GM18517 (cell line): Measurements from ENCODE around the gene ASMT.
A peak's percentile ranks its signal among the peaks of the same experiment; 100 is the strongest.
"Not testable (repeated sequence)": the region's sequence is repeated elsewhere in the genome, so short reads cannot be mapped to it uniquely, and the experiment has no call there.

Experiments used
- ATAC-seq: cut with Tn5 transposase; IDR thresholded peaks from one replicate; pipeline ENCODE4 v1.9.1; 2021; ENCODE audit warnings: mild to moderate bottlenecking, moderate library complexity; ENCODE audit not compliant: unreplicated experiment

ASMT gene, protein sequence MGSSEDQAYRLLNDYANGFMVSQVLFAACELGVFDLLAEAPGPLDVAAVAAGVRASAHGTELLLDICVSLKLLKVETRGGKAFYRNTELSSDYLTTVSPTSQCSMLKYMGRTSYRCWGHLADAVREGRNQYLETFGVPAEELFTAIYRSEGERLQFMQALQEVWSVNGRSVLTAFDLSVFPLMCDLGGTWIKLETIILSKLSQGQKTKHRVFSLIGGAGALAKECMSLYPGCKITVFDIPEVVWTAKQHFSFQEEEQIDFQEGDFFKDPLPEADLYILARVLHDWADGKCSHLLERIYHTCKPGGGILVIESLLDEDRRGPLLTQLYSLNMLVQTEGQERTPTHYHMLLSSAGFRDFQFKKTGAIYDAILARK

DNA sequence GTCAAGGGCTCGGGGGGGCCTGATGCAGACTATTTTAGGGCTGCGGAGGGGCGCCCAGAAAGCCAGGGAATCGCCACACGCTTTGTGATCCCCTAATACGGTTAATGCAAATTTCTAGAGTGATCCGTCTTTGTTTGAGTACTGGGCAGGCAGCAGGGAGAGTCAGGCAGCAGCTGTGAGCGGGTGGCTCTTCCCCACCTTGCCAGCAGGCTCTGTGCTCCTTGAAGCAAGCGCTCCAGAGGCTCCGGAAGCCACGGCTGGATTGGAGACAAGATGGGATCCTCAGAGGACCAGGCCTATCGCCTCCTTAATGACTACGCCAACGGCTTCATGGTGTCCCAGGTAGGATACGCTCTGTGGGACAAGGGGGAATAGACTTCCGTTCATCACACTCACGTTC, at the start of gene ASMT:
Gene ASMT (plus strand): TSS at position 133 of the 400 bp plus-strand sequence. CDS start 141 bp downstream, at position 274.
- ATAC-seq = no peak

DNA sequence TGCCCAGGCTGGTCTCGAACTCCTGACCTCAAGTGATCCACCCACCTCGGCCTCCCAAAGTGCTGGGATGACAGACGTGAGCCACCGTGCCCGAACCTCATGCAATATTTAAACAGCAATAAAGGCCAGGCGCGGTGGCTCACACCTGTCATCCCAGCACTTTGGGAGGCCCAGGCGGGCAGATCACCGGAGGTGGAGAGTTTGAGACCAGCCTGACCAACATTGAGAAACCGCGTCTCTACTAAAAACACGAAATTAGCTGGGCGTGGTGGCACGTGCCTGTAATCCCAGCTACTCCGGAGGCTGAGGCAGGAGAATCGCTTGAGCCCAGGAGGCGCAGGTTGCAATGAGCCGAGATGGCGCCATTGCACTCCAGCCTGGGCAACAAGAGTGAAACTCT, 40.7 kb upstream of the ASMT start:
- not testable (repeated sequence) for ATAC-seq

DNA sequence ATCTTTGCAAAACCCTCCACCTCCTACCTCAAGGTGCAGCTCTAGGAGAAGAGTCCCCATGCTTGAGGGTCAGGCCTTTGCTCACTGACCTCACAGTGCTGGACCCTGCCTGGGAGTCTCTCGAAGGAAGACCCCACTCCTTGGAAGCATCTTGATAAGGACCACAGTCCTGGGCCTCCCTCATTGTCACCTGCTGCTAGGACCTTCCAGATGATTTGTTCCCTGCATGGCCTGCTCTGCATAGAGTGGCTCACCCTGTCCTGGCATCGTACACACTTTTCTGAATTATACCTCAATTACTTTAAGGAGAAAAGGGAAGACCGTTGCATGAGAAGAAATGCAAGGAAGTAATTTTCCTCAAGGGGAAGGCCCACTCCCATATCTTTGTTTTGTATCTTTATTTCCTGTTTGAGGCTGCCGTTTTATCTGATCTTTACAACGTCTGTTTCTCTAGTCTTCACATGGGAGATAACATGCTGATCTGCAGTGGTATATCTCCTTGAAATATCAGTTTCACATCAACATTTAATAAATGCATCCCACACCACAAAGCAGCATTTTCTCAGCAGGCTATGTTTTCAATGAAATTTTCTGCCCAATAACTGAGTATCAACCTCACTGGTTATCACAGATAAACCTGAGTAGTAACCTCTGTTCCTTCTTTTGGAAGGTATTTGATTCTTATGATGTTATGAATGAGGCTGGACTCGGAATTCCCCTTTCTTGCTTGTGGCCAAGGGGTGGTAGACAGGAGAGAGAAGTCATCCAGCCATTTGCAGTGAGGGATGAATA, 38.5 kb upstream of the ASMT start:
- no peak for ATAC-seq

DNA sequence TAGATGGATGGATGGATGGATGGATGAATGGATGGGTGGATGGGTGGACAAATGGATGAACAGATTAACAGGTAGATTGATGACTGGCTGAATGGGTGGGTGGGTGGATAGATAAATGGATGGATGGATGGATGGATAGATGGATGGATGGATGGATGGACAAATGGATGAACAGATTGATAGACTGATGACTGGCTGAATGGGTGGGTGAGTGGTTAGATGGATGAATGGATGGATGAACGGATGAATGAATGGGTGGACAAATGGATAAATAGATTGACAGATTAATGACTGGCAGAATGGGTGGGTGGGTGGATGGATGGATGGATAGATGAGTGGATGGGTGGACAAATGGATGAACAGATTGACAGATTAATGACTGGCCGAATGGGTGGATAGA, 37.0 kb upstream of the ASMT start:
- no peak for ATAC-seq

DNA sequence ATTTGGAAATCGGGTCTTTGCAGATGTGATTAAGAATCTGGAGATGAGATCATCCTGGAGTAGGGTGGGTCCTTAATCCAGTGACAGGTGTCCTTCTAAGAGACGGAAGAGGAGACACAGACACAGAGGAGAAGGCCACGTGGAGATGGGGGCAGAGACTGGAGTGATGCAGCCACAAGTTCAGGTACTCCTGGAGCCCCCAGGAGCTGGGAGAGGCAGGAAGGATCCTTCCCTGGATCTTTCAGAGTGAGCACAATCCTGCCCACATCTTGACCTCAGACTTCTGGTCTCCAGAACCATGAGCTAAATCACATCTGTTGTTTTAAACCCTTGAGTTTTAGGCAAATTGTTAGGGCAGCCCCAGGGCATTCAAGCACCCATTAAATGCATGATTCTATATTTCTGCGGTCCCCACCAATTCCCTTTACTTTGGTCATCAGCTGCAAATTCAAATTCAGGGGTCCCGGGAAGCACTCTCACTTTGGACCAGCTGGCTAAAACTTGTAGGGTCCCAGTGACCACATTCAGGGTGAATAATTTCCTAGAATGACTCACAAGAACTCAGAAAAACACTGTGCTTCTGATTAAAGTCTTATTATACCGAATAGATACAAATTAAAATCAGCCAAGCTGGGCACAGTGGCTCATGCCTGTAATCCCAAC, 36.2 kb upstream of the ASMT start:
- ATAC-seq = no peak

DNA sequence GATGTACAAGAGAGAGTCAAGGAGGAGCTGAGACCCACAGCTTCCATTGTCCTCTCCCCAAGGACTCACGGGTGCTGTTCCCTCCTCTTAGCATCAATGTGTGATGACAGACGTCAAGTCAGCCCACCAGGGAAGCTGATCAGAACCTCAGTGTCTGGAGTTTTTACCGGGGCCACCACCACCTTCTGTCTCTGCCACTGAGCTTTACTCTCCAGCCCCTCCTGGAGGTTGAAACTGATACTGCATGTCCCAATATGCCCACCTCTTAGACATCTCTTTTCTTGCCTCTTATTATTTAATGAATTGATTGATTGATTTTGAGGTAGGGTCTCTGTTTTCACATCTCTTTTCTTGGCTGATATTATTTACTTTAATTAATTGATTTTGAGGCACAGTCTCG, 33.7 kb upstream of the ASMT start:
- ATAC-seq = peak; percentile 50

DNA sequence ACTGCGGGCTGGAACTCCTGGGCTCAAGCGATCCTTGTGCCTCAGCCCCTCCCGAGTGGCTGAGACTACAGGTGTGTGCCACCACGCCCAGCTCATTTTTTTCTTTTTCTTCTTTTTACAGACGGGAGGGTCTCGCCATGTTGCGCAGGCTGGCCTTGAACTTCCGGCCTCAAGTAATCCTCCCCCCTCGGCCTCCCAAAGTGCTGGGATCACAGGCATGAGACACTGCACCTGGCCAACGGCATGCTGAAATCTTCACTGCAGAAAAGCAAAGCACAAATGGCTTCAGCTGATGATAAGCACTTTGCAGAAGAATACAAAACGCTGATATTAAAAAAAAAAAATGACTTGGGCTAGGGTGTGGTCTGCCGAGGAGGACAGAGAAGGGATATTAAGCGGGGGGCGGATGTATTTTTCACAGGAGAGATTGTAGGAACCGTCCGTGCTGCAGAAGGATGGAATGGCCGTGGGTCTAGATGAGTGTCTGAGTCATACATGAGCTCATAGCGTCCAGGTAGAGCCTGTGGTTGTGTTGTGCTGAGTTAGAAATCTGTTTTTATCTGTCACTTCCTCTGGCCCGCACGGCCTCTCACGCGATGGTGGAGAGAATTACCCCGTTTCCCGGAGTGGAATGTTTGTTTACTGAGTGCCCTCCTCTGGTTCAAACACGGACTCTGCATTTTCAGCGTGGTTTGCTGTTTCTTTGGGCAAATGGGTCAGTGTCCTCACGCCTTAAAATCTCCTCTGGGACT, 32.0 kb upstream of the ASMT start:
- peak; percentile 59 for ATAC-seq

DNA sequence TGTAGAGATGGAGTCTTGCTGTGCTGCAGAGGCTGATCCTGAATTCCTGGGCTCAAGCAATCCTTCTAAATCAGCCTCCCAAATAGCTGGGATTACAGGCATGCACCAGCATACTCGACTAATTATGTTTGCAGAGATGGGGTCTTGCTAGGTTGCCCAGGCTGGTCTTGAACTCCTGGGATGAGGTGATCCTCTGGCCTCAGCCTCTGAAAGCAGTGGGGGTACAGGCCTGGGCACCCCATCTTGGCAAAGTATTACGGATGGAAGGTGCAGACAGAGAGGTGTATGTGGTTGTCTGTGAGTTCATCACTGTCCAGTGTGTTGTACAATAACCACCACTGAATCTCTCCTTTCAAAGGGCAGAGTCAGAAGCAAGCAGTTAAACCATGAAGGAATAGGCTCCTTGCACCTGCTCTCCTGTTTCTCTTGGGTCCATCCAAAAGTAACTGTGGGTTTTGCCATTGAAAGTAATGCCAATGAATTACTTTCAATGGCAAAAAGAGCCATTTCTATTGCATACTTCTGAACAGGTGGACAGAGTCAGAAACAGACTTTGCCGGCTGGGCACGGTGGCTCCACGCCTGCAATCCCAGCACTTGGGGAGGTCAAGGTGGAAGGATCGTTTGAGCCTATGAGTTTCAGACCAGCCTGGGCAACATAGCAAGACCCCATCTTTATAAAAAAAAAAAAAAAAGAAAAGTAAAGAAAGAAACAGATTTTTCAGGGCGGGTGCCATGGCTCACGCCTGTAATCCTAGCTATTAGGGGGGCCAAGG, 30.4 kb upstream of the ASMT start:
- ATAC-seq = no peak

DNA sequence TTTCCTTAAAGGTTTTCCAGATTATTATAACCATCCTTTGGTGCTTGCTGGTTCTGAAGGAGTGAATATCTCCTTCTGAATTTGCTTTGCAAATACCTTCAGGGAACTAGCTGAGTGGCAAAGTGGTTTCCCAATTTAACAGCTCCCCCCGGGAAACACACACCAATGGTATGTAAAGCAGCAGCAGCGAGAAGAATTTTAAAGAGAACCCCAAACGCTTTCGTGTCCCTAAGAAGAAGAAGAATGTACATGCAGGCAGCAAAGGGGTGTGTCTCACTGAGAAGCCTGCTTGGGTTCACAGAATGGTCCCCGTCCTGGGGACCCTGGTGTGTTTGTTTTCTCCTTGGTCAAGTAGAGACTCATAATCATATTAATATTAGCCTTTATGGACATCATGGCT, 27.7 kb upstream of the ASMT start:
- no peak for ATAC-seq

DNA sequence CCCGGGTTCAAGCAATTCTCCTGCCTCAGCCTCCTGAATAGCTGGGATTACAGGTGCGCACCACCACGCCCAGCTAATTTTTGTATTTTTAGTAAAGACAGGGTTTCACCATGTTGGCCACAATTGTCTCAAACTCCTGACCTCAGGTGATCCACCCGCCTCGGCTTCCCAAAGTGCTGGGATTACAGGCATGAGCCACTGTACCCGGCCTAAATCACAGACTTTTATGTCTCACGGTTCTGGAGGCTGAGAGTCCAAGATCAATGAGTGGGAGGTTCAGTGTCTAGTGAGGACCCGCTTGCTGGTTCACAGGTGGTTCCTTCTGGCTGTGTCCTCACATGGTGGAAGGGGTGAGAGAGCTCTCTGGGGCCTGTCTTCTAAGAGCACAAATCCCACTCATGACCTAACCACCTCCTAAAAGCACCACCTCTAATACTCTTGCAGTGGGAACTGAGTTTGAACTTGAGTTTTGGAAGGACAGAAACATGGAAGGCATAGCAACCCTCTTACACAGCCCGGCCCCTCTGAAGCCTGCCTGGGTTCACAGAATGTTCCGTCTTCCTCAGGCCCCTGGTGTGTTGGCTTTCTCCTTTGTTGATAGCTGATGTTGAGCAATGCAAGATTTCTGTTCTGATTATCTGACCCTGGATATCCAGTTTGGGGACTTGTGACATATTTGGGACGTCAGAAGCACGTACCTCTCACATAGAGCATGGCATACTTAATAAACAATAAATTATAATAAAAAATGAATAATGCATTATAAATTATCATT, 25.3 kb upstream of the ASMT start:
- ATAC-seq = no peak

DNA sequence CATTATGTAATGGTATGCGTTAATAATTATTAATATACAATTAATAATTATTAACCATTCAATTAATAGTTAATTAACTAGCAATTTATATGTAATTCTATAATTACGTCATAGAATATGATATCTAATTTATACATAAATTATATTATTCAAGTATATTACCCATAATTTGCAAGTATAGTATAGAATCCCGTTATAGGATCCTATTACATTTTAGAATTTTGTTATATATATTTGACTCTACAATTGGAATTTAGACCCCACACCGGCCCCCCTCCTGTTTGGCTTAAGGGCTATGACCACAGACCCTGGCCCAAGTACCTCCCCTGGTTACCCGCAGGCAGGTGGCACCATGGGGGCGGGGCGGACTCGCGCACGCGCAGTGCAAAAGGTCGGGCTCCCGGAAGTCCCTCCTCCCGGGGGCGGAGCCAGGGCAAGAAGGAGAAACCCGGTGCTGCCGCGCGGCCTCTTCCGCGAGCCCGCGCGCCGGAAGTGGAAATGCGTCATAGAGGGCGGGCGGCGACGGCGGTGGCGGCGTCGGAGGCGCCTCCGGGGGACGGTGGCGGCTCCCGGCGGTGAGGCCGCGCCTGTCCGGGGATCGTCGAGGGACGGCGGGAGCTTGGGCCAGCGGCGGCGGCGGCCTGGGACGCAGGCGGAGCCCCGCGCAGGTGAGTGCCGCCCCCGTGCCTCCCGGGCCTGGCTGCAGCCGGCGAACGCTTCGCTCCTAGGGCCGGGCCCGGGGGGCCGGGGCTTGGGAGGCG, 23.6 kb upstream of the ASMT start, which contains the start of gene AKAP17A:
Gene AKAP17A (plus strand): TSS at position 503 of the 761 bp plus-strand sequence. CDS start 1,859 bp downstream, outside the sequence.
- peak; percentile 78 for ATAC-seq

DNA sequence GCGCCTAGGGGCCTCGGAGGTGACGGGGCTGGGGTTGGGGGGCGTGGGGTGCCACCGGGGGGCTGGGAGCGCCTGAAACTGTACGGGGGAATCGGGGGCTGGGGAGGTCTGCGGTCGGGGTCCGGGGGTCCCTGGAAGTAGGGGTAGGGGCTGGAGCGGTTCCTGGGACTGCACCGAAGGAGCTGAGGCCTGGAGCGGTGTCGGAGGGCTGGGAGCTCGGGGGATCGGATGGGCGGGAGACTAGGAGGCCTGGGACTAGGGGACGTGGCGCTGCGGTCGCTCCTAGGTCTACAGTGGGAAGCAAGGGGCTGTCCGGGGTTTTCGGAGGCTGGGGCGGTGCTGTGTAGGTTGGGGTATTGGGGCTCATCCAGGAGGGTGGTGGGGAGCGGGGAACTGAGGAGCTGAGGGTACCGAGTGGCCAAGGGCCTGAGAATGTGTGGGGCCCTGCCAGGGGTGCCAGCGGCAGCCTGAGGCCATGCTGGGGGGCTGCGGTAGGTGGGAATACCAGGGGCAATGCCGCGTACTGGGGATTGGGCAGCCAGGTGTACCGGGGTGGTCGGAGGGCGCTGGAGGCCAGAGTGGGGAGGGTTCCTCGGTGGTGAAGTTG, 22.9 kb upstream of the ASMT start:
- no peak for ATAC-seq

DNA sequence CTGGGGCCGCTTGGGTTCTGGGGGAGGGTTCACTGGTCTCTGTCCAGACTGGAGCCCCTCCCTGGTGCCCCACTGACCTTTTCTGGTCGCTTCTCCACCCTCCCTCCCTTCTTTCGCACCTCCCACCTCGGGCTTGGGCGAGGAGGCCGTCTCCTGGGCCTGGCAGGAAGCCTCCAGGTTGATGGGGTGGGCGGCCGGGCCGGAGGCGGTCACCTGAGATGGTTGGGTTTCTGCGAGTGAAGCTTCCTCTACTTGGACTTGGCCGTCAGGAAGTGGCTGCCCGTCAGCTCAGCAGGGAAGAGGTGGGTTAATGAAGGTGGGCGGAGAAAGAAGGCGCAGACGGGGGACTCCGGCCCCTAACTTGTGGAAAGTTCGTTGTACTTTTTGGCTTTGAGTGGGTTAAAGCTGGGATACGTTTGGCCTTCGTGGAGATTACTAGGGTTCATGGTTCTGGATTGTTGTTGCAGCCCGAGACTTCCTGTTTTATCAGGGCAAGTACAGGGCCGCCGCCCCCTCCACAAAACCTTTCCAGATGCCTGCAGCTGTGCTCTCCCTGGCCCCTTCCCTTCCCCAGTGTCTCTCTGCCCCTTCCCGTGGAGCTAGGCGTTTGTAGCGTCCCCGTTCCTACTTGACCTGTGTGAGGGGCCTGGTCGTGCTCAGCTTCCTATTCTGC, 22.3 kb upstream of the ASMT start:
- peak; percentile 47 for ATAC-seq

DNA sequence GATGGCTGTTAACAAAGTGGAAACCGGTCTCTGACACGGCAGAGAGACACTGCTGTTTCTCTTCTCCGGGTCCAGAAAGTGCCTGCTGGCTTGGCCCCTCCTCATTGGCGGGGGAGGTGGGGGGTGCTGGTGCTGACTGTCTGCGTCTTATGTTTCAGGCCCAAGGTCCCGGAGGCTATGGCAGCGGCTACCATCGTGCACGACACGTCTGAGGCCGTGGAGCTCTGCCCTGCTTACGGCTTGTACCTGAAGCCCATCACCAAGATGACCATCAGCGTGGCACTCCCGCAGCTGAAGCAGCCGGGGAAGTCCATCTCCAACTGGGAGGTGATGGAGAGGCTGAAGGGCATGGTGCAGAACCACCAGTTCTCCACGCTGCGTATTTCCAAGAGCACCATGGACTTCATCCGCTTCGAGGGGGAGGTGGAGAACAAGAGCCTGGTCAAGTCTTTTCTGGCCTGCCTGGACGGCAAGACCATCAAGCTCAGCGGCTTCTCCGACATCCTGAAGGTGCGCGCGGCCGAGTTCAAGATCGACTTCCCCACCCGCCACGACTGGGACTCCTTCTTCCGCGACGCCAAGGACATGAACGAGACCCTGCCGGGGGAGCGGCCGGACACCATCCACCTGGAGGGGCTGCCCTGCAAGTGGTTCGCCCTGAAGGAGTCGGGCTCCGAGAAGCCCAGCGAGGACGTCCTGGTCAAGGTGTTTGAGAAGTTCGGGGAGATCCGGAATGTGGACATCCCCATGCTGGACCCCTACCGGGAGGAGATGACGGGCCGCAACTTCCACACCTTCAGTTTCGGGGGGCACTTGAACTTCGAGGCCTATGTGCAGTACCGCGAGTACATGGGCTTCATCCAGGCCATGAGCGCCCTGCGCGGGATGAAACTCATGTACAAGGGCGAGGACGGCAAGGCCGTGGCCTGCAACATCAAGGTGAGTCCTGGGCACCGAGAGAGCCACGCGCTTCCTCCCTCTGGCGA, 21.3 kb upstream of the ASMT start:
- ATAC-seq = no peak

DNA sequence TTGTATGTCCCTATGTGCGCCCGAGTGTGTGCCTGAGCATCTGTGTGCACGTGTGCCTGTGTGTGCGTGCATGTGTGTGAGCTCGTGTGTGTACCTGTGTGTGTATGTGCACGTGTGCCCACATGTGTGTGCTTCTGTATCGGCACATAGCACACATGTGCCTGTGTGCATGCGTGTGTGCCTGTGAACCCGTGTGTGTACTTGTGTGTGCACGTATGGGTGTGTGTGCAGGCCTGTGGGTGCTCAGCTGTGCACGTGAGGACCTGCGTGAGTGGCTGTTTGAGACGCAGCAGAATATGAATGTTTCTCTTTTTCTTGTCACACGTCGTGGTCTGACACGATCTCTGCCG, 19.2 kb upstream of the ASMT start:
- ATAC-seq = no peak

DNA sequence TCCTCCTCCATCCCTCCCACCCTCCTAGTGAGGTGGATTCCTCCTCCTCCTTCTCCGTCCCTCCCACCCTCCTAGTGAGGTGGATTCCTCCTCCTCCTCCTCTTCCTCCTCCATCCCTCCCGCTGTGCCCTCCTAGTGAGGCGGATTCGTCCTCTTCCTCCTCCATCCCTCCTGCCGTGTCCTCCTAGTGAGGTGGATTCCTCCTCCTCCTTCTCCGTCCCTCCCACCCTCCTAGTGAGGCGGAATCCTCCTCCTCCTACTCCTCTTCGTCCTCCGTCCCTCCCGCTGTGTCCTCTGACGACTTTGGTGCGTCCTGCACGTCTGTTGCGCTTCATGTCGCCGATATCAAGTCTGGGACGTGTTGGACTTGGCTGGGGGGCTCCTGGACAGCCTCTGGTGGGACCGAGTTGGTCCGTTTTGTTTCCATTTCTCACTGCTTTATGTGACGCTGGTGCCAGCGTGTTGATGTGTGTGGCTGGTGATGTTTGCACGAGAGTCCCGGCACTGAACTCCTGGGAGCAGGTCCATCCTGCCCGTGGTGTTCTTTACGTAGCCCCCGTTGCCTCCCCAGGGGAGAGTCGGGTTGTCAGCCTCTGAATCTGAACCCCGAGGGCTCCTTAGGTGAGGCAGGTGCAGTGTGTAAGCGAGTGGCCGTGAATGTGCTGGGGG, 18.0 kb upstream of the ASMT start:
- ATAC-seq = no peak
